GM12878 (cell line): ENCODE results near the gene CHRND.

ENCODE experiments used
- BCL11A ChIP-seq: IDR thresholded peaks from 2 replicates; pipeline ENCODE4 v1.6.1; 2011; ENCODE audit warnings: low read depth, low read length
- EP300 ChIP-seq, 2 experiments: fragments of 150-350 bp in 1 of 2; IDR thresholded peaks; 2 replicates each; pipeline ENCODE4 v1.6.1; 2011 to 2012; ENCODE audit warnings: low read depth in 2 of 2, low read length in 2 of 2, borderline replicate concordance in 1 of 2, improper control_type of control experiment in 1 of 2, inconsistent platforms in 1 of 2; ENCODE audit not compliant: control insufficient read depth in 1 of 2
- GABPA ChIP-seq: IDR thresholded peaks from 2 replicates; pipeline ENCODE4 v1.6.1; 2014; ENCODE audit warnings: antibody characterized with exemption, low read depth, mild to moderate bottlenecking, inconsistent platforms
- MEF2B ChIP-seq: fragments of 450-650 bp; IDR thresholded peaks from 2 replicates; pipeline ENCODE4 v1.6.1; 2018; ENCODE audit warnings: mild to moderate bottlenecking, moderate library complexity; ENCODE audit not compliant: partially characterized antibody, poor library complexity, severe bottlenecking
- SMC3 ChIP-seq: IDR thresholded peaks from 2 replicates; pipeline ENCODE4 v1.6.1; 2011; ENCODE audit warnings: low read length, improper control_type of control experiment, borderline replicate concordance
- SREBF2 ChIP-seq: IDR thresholded peaks from 2 replicates; pipeline ENCODE4 v1.6.1; 2012; ENCODE audit warnings: mild to moderate bottlenecking, low read length

DNA sequence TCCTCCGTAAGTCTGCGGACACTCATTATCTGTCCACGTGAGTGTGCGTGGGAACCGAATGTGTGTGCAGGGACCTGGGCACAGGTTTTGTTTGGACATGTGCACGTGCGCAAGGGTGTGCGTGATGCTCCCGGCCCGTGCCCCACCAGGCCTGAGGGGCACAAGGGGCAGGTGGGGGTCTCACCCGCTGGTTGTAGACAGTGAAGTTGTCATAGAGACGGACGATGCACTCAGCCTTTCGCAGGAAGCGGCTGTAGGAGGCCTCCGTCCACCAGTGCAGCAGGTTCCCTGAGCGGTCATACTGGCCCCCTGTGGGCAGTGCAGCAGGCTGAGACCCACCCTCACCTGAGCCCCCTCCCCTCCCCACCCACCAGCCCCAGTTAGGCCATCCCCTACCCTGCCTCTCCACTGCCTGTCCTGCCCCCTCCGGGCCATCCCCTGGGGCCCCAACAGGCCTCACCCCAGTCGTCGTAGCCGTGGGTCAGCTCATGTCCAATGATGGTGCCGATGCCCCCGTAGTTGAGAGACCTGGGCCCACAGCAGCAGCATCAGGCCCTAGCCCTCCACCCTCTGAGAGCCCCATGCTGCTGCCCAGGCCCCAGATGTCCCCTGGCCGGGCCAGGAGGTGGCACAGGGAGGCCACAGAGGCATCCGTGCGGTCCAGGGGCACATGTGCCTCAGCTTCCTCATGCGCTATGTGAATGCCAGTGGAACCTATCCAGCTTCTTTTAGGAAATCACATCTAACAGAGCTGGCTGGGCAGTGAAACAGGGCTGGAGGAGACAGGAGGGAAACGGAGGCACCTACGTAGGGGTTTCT lies 44.4 kb upstream of the CHRND start:
- no peak for TF ChIP-seq MEF2B
- no peak for TF ChIP-seq GABPA
- TF ChIP-seq SMC3 = no peak
- no peak for TF ChIP-seq BCL11A
- no peak for TF ChIP-seq SREBF2
- no peak for TF ChIP-seq EP300 (IDR thresholded peaks at IDR 0.05; ENCODE audit: borderline replicate concordance in 1 of 2, control insufficient read depth in 1 of 2, low read depth in 2 of 2, low read length in 2 of 2)
